GM12891 (cell line): Measurements from ENCODE around the gene RNASEL.

Experiments used
- PAX5 ChIP-seq: IDR thresholded peaks from 2 replicates; pipeline ENCODE4 v1.6.1; 2011; ENCODE audit warnings: low read length, moderate library complexity, mild to moderate bottlenecking; ENCODE audit not compliant: insufficient read depth, severe bottlenecking
- POLR2A ChIP-seq: IDR thresholded peaks from 2 replicates; pipeline ENCODE4 v1.6.1; 2011; ENCODE audit warnings: low read depth, low read length, control low read depth
- POLR2AphosphoS5 ChIP-seq: IDR thresholded peaks from 2 replicates; pipeline ENCODE4 v1.6.1; 2011; ENCODE audit warnings: low read depth, low read length, control low read depth
- TAF1 ChIP-seq: IDR thresholded peaks from 2 replicates; pipeline ENCODE4 v1.6.1; 2011; ENCODE audit warnings: low read depth, low read length, control low read depth

GRCh38 chr1:182610606-182611194, 21.6 kb upstream of the RNASEL start:
- no peak for TF ChIP-seq POLR2A
- TF ChIP-seq POLR2AphosphoS5 = no peak
- no peak for TF ChIP-seq TAF1
- TF ChIP-seq PAX5 = no peak
